Right atrium auricular region (tissue), 2 donors: ENCODE results near the gene CHN2. TPM values are rescaled to one million over a fixed set of nuclear protein-coding genes. Genes with fewer than 3 reads are reported as not detected.

Experiments used
- DNase-seq: peaks from one replicate; pipeline ENCODE4 v3.0.0-alpha.2; 2019; ENCODE audit warnings: low spot score
- H3K27ac ChIP-seq, 2 donors: fragments of 200-600 bp; sonication (generic); 1 replicate in 1 of 2; 2 replicates in 1 of 2; pipeline ENCODE4 v1.5.1; 2016 to 2019
- H3K27me3 ChIP-seq, 2 donors: fragments of 200-600 bp; sonication (generic); one replicate each; pipeline versions ENCODE4 v1.5.1 to v1.6.0; 2017 to 2019
- H3K36me3 ChIP-seq: fragments of 200-600 bp; sonication (generic); one replicate; pipeline ENCODE4 v1.5.1; 2016
- H3K4me1 ChIP-seq, 2 donors: fragments of 200-600 bp; sonication (generic); one replicate each; pipeline versions ENCODE4 v1.5.1 to v1.6.0; 2017 to 2019
- H3K4me3 ChIP-seq, 2 donors: fragments of 200-600 bp; sonication (generic); 1 replicate in 1 of 2; 2 replicates in 1 of 2; pipeline ENCODE4 v1.5.1; 2017 to 2019; ENCODE audit warnings: mild to moderate bottlenecking in 1 of 2, moderate library complexity in 1 of 2
- H3K9me3 ChIP-seq, 2 donors: fragments of 200-600 bp; sonication (generic); one replicate each; pipeline ENCODE4 v1.5.1; 2019
- CTCF ChIP-seq, 2 donors: fragments of 200-600 bp; sonication (generic); IDR thresholded peaks; one replicate each; pipeline ENCODE4 v1.5.1; 2019; ENCODE audit warnings: antibody characterized with exemption in 2 of 2
- total RNA-seq, 2 donors: library from RNA; depleted of rRNA; stranded (reverse); fragments of >200 nt; gene quantifications; one replicate each; pipeline ENCODE4 v1.1.0, GENCODE V29; 2016

The CHN2 gene
- total RNA-seq, 2 donors from 2014 or later = 2.7 to 6.6 TPM

DNA sequence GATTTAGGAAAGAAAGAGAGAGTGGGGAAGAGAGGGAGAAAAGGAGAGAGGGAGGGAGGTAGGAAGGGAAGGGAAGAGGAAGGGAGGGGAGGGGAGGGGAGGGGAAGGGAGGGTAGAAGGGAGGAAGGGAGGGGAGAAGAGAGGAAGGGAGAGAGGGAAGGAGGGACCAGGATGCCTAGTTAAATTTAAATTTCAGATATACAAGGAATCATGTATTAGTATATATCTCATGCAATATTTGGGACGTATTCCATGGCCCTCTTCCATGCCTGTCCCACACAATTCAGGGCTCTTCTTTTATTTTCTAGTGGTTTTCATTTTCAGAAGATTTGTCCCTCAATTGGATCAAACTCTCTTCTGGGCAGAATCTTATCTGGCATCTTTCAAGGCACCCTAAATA is 196.7 kb downstream of the CHN2 start:
- Histone ChIP-seq H3K4me3 (no peak overlapping the region), H3K27me3 (no peaks in the 10 kb centered on the region), H3K9me3 (no peaks in the 10 kb centered on the region), H3K4me1 (no peaks in the 10 kb centered on the region), H3K27ac (no peak overlapping the region), H3K36me3 (no peaks in the 10 kb centered on the region)
- no peak for DNase-seq
- TF ChIP-seq CTCF (IDR thresholded peaks at IDR 0.05) = no peak

- no peaks in the 10 kb centered on the region for H3K4me1 ChIP-seq
- no peaks in the 10 kb centered on the region for H3K9me3 ChIP-seq
- no peak overlapping the region for H3K4me3 ChIP-seq
- no peak for TF ChIP-seq CTCF (IDR thresholded peaks at IDR 0.05)
- H3K27me3 ChIP-seq = no peaks in the 10 kb centered on the region
- DNase-seq = no peak
- no peak overlapping the region for H3K27ac ChIP-seq
- no peaks in the 10 kb centered on the region for H3K36me3 ChIP-seq
Measured at GRCh38 chr7:29394321-29394720, 199.7 kb downstream of the CHN2 start.

GRCh38 chr7:29396563-29396962 is 202.0 kb downstream of the CHN2 start:
- H3K27ac ChIP-seq = no peak overlapping the region
- no peaks in the 10 kb centered on the region for H3K9me3 ChIP-seq

DNA sequence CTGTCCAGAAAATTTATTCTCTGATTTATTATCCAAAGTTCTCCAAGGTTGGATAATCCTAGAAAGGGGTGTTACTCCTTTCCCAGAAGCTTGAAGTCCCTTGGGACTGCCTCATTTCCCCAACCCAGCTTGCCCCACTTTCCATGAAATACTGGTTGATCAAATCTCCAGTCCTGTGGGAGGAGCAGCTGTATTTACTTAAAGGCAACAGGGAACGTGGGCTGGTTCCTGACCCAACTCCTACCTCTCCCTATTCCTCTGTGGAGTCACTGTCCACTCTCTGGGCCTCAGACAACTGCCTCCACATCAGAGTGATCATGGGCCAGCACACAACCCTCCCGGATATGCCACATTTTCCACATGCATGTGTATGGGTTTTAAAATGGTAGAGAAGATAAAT is 202.8 kb downstream of the CHN2 start:
- no peak overlapping the region for H3K27ac ChIP-seq
- no peaks in the 10 kb centered on the region for H3K27me3 ChIP-seq
- H3K36me3 ChIP-seq = no peaks in the 10 kb centered on the region
- TF ChIP-seq CTCF (IDR thresholded peaks at IDR 0.05) = no peak
- DNase-seq = no peak
- H3K4me3 ChIP-seq = no peak overlapping the region
- no peaks in the 10 kb centered on the region for H3K9me3 ChIP-seq
- no peaks in the 10 kb centered on the region for H3K4me1 ChIP-seq

More at GRCh38 chr7:29396563-29396962, 202.0 kb downstream of the CHN2 start:
- DNase-seq = no peak
- H3K4me3 ChIP-seq = no peak overlapping the region
- no peaks in the 10 kb centered on the region for H3K36me3 ChIP-seq
- TF ChIP-seq CTCF (IDR thresholded peaks at IDR 0.05) = no peak
- H3K4me1 ChIP-seq = no peaks in the 10 kb centered on the region
- H3K27me3 ChIP-seq = no peaks in the 10 kb centered on the region

DNA sequence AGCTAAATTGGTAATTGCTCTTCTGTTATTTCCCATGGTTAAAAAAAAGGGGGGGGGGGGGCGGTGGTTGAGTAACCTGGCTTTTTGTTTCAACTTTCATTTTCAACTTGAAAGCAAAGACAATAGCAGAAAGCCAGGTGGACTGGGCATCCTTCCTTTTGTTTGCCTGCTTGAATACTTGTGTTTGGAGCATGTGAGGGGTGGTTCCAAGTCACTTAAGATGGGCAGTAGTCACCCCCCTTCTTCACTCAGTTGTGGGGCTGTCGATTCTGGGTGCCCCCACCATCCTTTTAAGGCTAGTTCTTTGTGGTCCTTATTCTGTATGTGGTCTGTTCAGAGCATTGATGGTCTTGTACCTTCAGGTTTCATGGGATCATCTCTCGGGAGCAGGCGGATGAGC is 203.4 kb downstream of the CHN2 start:
- Histone ChIP-seq H3K36me3 (no peaks in the 10 kb centered on the region), H3K4me3 (no peak overlapping the region), H3K4me1 (no peaks in the 10 kb centered on the region), H3K27me3 (no peaks in the 10 kb centered on the region), H3K9me3 (no peaks in the 10 kb centered on the region), H3K27ac (no peak overlapping the region)
- no peak for TF ChIP-seq CTCF (IDR thresholded peaks at IDR 0.05)
- no peak for DNase-seq

- Histone ChIP-seq H3K27ac (no peak overlapping the region), H3K4me3 (no peak overlapping the region), H3K9me3 (no peaks in the 10 kb centered on the region), H3K36me3 (no peaks in the 10 kb centered on the region), H3K4me1 (no peaks in the 10 kb centered on the region), H3K27me3 (no peaks in the 10 kb centered on the region)
- TF ChIP-seq CTCF (IDR thresholded peaks at IDR 0.05) = no peak
- no peak for DNase-seq
Measured at GRCh38 chr7:29400437-29400836, 205.9 kb downstream of the CHN2 start.
